Right lung (tissue), 5 donors: ENCODE data around the gene LMAN2. TPM values are rescaled to one million over a fixed set of nuclear protein-coding genes. Genes with fewer than 3 reads are reported as not detected.

Source experiments
- DNase-seq, 2 donors: peaks; one replicate each; pipeline ENCODE4 v3.0.0-alpha.2; 2013
- polyA plus RNA-seq, 5 donors: library from polyadenylated mRNA; unstranded; fragments of 120-200 nt; gene quantifications; one replicate each; pipeline versions ENCODE4 v1.2.1 to v1.2.3, GENCODE V29; 2013; ENCODE audit warnings: inconsistent platforms in 1 of 5, low replicate concordance in 1 of 5; ENCODE audit not compliant: insufficient read length in 5 of 5, insufficient read depth in 1 of 5

Gene LMAN2
- polyA plus RNA-seq, 5 donors = 85.2 to 137 (median 105) TPM

DNA sequence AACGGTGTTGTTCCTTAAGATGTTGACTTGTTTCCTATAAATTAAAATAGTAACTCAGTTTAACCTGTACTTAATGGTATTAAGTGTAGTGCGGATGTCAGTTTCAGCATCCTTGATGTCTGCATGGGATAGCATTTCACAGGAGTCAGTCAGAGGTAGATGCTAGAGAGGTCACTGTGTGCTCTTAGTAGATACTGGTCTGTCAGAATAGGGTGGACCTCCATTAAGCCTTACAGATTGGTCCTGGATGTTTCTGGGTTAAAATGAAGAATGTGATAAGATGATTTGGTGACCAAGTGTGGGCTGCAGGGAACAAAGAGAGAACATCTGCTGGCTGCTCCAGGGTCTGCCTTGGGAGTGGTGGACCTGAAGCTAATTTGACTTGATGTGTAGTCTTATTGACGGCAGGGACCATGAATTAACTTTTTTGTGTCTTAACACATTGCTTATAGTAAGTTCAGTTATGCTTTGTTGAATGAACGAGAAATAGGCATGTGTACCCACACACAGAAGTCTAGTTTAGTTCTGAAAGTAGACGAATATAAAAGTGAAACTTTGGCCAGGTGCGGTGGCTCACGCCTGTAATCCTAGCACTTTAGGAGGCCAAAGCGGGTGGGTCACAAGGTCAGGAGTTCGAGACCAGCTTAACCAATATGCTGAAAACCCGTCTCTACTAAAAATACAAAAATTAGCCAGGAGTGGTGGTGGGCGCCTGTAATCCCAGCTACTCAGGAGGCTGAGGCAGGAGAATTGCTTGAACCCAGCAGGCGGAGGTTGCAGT, 60.5 kb downstream of the LMAN2 start:
- no peak for DNase-seq

DNA sequence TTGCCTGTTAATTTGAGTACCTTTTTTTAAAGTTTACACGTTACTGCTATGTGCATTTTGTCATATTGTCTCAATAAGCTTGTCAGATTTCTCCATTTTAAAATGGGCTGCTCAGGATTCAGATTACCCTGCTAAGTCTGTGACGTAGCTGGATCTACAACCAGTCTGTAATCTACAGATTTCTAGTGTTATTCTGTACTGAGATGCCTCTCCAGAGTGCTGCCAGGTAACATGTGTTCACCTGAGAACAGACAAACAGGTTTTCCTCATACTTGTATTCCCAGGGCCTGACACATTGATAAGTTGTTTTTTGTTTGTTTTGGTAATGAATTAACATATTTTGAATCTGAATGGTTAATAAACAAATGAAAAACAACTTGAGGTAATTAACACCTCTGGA, 63.3 kb downstream of the LMAN2 start:
- DNase-seq = no peak

Other genes starting within 250 kb of the LMAN2 start
- 10 to 100 TPM; 37.8 to 54.0 (median 44.0) TPM for gene NSD1, start 217.9 kb downstream of the LMAN2 start, polyA plus RNA-seq
- 10 to 100 TPM; 21.0 to 44.5 (median 27.0) TPM for gene RAB24, start 47.9 kb downstream of the LMAN2 start, polyA plus RNA-seq
- 100 to 1,000 TPM in 1 of 5 donors, 10 to 100 TPM in 4; 75.9 to 128 (median 93.9) TPM for gene PRELID1, start 47.9 kb downstream of the LMAN2 start, polyA plus RNA-seq
- gene MXD3, start 39.8 kb downstream of the LMAN2 start, polyA plus RNA-seq = 10 to 100 TPM; 16.7 to 39.9 (median 30.3) TPM
- 10 to 100 TPM in 1 of 5 donors, 1 to 10 TPM in 4; 3.6 to 14.0 (median 8.5) TPM for gene RGS14, start 6.3 kb upstream of the LMAN2 start, polyA plus RNA-seq
- gene SLC34A1, start 32.8 kb upstream of the LMAN2 start, polyA plus RNA-seq = under 1 TPM in 1 of 5 donors, not detected in 4; 0.51 TPM
- gene PFN3, start 49.0 kb upstream of the LMAN2 start, polyA plus RNA-seq = not detected
- gene F12, start 57.9 kb upstream of the LMAN2 start, polyA plus RNA-seq = under 1 TPM in 4 of 5 donors, not detected in 1; 0.09 to 0.40 (median 0.17) TPM
- 10 to 100 TPM; 14.8 to 27.7 (median 17.7) TPM for gene GRK6, start 75.0 kb upstream of the LMAN2 start, polyA plus RNA-seq
- 1 to 10 TPM in 1 of 5 donors, under 1 TPM in 4; 0.39 to 2.5 (median 0.63) TPM for gene PRR7, start 95.1 kb upstream of the LMAN2 start, polyA plus RNA-seq
- gene DBN1, start 122.0 kb upstream of the LMAN2 start, polyA plus RNA-seq = 100 to 1,000 TPM; 121 to 218 (median 139) TPM
- gene PDLIM7, start 145.9 kb upstream of the LMAN2 start, polyA plus RNA-seq = 100 to 1,000 TPM in 1 of 5 donors, 10 to 100 TPM in 4; 55.0 to 128 (median 85.9) TPM
- 1 to 10 TPM; 5.6 to 6.6 (median 6.4) TPM for gene DOK3, start 158.2 kb upstream of the LMAN2 start, polyA plus RNA-seq
- gene DDX41, start 165.3 kb upstream of the LMAN2 start, polyA plus RNA-seq = 100 to 1,000 TPM in 1 of 5 donors, 10 to 100 TPM in 4; 74.4 to 104 (median 84.1) TPM
- gene FAM193B, start 202.9 kb upstream of the LMAN2 start, polyA plus RNA-seq = 100 to 1,000 TPM in 1 of 5 donors, 10 to 100 TPM in 4; 84.2 to 108 (median 94.9) TPM
- 100 to 1,000 TPM; 117 to 180 (median 130) TPM for gene TMED9, start 240.5 kb upstream of the LMAN2 start, polyA plus RNA-seq
- gene B4GALT7, start 248.5 kb upstream of the LMAN2 start, polyA plus RNA-seq = 10 to 100 TPM; 17.3 to 30.0 (median 21.2) TPM